Stimulated activated CD4-positive, alpha-beta T cell treated with anti-CD3 and anti-CD28 coated beads, Interleukin-1b, Interleukin-23, amount 100 ng/mL, for 4 hours (primary cell): ENCODE results near the gene STOML1.
"Not testable (repeated sequence)": the region's sequence is repeated elsewhere in the genome, so short reads cannot be mapped to it uniquely, and the experiment has no call there.

Experiments
- DNase-seq, 2 donors: peaks; one replicate each; pipeline ENCODE4 v3.0.0-alpha.2; 2020; ENCODE audit warnings: low read depth in 2 of 2

STOML1 gene

GRCh38 chr15:73962433-73962832 is 29.7 kb downstream of the STOML1 start:
- no peak for DNase-seq

- not testable (repeated sequence) for DNase-seq
Observed at GRCh38 chr15:73960472-73961070, 31.5 kb downstream of the STOML1 start.

- DNase-seq = no peak
Observed at GRCh38 chr15:73959801-73960200, 32.3 kb downstream of the STOML1 start.

GRCh38 chr15:73959012-73959581 is 33.0 kb downstream of the STOML1 start:
- DNase-seq = no peak

DNA sequence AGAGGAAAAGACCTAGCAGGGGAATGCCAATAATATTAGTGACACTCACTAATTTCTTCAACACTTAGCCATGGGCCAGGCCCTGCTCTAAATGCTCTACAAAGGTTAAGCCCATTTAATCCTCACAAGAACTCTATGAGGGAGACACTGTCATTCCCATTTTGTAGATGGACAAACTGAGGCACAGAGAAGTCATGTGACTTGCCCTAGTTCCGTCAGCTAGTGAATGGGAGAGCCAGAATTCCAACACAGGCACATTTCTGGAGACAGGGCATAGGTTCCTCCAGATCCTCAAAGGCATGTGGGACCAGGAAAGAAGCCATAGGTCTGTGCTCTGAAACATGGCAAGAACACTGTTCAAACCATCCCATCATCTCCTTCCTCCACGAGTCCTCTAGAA is 34.3 kb downstream of the STOML1 start:
- no peak for DNase-seq

DNA sequence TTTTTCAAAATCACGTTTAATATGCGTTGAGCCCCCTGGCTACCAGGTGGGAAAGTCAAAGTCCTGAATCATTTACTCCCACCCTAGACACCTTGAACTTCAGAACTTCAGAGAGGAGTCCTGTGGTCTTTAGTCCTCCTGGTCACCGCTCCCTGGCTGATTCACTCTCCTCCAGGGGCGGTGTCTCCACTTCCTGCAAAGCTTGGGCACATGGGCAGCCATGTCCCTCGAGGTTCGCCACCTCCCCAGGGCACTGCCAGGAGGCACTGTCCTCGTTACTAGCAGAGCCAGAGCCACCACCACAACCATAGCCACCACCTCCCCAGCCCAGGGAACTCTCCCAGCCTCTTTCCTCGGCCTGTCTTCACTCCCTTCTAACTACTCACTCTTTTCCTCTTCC is 34.8 kb downstream of the STOML1 start:
- DNase-seq = no peak

- no peak for DNase-seq
Observed at GRCh38 chr15:73956743-73957135, 35.4 kb downstream of the STOML1 start.

DNA sequence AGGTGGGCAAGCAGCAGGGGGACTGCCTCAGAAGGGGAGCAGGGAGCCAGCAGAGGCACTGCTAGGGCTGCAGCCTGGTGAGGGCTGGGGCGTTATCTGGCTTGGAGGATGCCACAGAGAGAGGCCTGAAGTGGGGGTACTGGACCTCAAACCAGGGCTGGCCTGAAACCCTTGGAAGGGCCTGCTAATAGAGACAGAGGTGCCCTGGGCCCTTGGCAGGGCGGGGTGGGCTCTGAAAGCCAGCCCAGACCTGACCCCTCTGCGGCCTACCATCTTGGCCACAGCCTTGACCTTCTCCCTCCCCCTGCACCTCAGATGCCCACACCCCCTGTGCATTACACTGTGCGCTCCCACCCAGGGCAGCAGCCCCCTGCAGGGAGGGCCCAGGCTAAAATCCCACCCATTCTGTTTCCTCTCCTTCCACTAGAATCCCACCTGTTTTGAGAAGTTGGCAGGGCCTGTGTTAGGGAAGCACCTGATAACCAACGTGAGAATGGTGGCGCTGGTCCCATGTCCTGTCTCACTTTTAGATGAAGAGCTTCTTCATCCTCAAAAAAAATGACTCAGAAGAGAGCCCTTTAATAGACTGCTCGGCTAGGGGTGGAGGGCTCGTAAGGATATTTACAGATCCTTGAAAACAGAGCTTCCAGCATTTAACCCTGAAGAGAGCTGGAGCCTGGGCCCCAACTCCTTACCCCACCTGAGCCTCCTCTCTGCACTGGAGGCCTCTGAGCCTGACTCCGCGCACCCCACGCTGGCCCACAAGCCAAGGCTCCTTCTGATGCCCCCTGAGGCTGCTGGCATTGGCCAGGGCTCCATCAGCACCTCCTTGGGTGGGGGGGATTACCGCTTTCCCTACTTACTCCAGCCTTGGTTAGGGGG is 36.0 kb downstream of the STOML1 start:
- no peak for DNase-seq

GRCh38 chr15:73955326-73955725 is 36.8 kb downstream of the STOML1 start:
- DNase-seq = no peak

GRCh38 chr15:73954188-73955145 is 37.6 kb downstream of the STOML1 start:
- no peak for DNase-seq

DNA sequence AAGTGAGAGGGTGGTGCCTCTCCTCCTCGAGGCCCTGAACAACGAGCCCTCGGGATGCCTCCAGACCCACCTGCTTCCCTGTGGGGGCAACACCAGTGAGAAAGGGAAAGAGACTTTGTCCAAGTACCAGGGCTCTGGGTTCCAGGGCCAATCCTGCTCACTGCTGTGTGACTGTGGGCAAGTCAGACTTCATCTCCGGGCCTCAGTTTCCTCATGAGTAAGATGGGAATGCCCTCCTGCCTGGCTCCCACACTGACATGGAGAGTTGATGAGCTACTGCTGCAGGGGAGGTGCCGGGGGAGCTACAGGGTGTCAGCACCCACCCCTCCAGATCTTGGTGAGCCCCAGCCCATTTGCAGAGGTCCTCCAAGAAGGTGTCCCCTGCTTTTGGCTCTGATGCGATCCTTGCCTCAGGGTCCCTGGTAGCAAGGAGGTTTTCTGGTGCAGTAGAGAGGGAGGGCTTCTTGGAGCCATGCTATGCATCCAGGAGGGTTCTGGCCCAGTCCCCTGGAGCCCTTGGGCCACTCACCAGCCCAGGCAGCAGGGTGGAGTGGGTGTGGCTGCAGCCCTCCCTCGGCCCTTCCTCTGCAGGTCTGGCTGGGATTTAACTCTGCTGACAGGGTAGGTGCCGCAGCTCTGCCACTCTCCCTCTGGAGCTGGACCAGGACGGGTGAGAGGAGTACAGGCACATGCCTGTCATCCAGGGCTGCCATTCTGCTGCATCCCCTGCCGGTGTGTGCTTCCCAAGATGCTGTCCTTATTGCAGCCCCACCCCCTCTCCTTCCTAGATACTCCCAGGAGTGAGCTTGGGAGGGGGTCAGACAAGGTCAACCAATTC is 39.0 kb downstream of the STOML1 start:
- DNase-seq = no peak

GRCh38 chr15:73952171-73952912 is 39.8 kb downstream of the STOML1 start:
- DNase-seq = no peak

- DNase-seq = no peak
Observed at GRCh38 chr15:73951601-73952000, 40.5 kb downstream of the STOML1 start.

DNA sequence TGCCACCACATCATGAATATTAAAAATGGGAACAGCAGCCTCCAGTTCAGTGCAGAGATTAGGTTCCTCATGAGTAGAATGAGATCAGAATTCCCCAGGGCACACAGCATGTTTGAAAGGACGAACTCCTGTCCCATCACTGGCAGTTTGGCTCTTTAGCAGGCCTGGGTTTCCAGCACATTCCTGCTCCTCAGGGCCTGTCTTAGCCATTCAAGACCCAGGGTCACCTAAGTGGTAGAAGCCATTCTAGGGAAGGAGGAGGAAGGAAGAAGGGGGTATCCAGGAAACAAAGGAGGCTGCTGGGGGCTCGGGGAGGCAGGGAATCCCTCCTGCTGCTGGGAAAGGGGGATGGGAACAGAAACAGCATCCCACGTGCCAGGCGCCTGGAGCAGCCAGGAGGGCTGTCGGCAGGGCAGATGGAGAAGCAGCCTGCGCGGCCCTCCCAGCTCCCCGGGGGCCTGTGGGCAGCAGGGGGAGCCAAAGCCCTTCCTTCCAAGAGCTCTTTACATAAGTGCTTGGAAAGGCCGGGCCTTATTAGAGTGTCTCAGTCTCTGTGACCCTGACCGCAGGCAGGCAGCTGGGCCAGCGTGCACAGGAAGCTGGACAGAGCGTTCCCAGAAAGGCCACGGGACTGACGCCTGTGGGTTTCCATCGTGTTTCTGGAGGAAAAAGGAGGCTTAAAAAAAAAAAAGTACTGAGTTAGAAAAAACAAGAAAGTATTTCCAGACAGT is 41.1 kb downstream of the STOML1 start:
- peak; percentile 56 to 61 for DNase-seq

DNA sequence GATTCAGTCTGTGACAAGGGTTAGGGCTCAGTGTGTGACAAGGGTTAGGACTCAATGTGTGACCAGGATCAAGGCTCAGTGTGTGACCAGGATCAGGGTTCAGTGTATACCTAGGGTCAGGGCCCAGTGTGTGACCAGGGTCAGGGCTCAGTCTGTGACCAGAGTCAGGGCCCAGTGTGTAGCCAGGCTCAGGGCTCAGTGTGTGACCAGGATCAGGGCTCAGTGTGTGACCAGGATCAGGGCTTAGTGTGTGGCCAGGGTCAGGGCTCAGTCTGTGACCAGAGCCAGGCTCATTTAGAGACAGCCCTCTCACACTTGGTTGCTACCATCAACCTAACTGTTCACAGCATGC is 41.6 kb downstream of the STOML1 start:
- no peak for DNase-seq

DNA sequence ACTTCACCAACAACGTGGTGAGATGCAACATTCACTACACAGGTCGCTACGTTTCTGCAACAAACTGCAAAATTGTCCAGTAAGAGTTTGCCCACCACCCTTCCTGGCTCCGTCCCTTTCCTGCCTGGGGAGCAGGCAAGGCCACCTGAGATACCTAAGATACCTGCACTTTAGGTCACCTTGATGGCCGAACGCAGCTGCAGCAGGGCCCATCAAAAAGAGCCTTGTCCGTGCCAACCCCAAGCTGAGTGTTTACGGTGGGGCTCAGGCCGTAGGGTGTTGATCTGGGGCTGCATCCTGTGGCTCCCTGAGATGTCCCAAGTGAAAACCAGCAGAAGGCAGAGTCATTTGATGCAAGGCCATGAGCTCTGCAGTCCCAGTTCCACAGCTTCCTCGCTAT is 42.6 kb downstream of the STOML1 start:
- DNase-seq = no peak

DNA sequence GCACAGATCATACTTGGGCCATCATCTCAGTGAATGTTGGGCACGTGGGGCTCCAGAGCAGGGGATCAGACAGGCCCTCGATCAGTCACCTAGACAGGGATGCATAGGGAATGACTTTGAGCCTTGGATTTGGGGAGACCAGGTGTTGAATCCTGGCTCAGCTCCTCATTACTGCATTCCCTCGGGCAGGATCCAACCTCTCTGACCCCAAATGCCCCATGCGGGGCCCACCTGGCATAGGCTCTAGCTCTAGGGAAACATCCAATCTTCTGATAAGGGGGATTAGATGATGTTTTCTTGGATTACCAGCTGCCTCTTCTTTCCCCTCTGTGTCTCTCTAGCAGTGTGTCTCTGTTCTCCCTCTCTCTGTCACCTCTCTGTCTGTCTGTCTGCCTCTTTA is 43.1 kb downstream of the STOML1 start:
- no peak for DNase-seq

DNA sequence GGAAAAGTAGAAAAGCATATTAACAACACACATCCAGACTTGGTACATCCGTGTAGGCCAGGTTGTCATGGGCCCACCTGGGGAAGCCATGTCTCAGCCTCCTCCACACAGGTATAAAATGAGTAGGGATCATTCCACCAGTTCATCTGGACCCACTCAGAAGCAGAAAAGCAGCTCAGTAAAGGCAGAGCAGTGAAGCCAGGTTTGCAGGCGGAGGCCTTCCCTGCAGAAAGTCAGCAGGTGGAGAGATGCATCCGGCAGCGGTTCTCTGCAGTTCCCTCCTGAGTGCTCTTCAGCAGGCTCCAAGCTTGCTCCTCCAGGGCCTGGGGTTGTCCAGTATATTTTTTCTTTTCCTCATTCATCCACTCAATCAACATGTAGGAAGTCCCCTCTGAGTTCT is 43.7 kb downstream of the STOML1 start:
- DNase-seq = no peak

- no peak for DNase-seq
Observed at GRCh38 chr15:73947651-73948050, 44.4 kb downstream of the STOML1 start.
